ENCODE data around the gene TTPAL. TPM values are rescaled to one million over a fixed set of nuclear protein-coding genes. Genes with fewer than 3 reads are reported as not detected.

TTPAL gene
- total RNA-seq, 1 donor = 18.0 TPM

GRCh38 chr20:44459271-44459670 is 16.4 kb upstream of the TTPAL start:
- H3K4me3 ChIP-seq (ENCODE audit: low read depth, low read length) = no peak overlapping the region
- TF ChIP-seq CTCF (IDR thresholded peaks at IDR 0.05; ENCODE audit: insufficient read depth, low read length) = no peak
- DNase-seq (ENCODE audit: low read depth) = no peak

- peak; percentile 55 for TF ChIP-seq CTCF (IDR thresholded peaks at IDR 0.05; ENCODE audit: insufficient read depth, low read length)
- H3K4me3 ChIP-seq (ENCODE audit: low read depth, low read length) = no peak overlapping the region
- peak; percentile 67 for DNase-seq (ENCODE audit: low read depth)
These were observed 14.9 kb upstream of the TTPAL start for GRCh38 chr20:44460795-44461141.

- no peak for TF ChIP-seq CTCF (IDR thresholded peaks at IDR 0.05; ENCODE audit: insufficient read depth, low read length)
- no peak overlapping the region for H3K4me3 ChIP-seq (ENCODE audit: low read depth, low read length)
- DNase-seq (ENCODE audit: low read depth) = no peak
These were observed 14.4 kb upstream of the TTPAL start for GRCh38 chr20:44461142-44461802.

- no peak for DNase-seq (ENCODE audit: low read depth)
- no peak for TF ChIP-seq CTCF (IDR thresholded peaks at IDR 0.05; ENCODE audit: insufficient read depth, low read length)
- H3K4me3 ChIP-seq (ENCODE audit: low read depth, low read length) = no peak overlapping the region
These were observed 13.9 kb upstream of the TTPAL start for GRCh38 chr20:44461803-44462174.

GRCh38 chr20:44463466-44463865 is 12.2 kb upstream of the TTPAL start:
- DNase-seq (ENCODE audit: low read depth) = no peak
- no peak for TF ChIP-seq CTCF (IDR thresholded peaks at IDR 0.05; ENCODE audit: insufficient read depth, low read length)
- H3K4me3 ChIP-seq (ENCODE audit: low read depth, low read length) = no peak overlapping the region

GRCh38 chr20:44464514-44464913 is 11.2 kb upstream of the TTPAL start:
- H3K4me3 ChIP-seq (ENCODE audit: low read depth, low read length) = no peak overlapping the region
- no peak for DNase-seq (ENCODE audit: low read depth)
- no peak for TF ChIP-seq CTCF (IDR thresholded peaks at IDR 0.05; ENCODE audit: insufficient read depth, low read length)

GRCh38 chr20:44465001-44465560 is 10.6 kb upstream of the TTPAL start:
- TF ChIP-seq CTCF (IDR thresholded peaks at IDR 0.05; ENCODE audit: insufficient read depth, low read length) = no peak
- DNase-seq (ENCODE audit: low read depth) = no peak
- no peak overlapping the region for H3K4me3 ChIP-seq (ENCODE audit: low read depth, low read length)

Measured in fibroblast of the aortic adventitia (primary cell).